GM20000 (cell line): Measurements from ENCODE around the gene RPP25.
A peak's percentile ranks its signal among the peaks of the same experiment; 100 is the strongest.

Source experiments
- DNase-seq: peaks from one replicate; pipeline ENCODE4 v3.0.0; 2012; ENCODE audit warnings: low spot score
- CTCF ChIP-seq: IDR thresholded peaks from 2 replicates; pipeline ENCODE4 v1.5.1; 2012; ENCODE audit warnings: mild to moderate bottlenecking, control low read depth; ENCODE audit errors: extremely low read depth, missing control alignments

The RPP25 gene, protein sequence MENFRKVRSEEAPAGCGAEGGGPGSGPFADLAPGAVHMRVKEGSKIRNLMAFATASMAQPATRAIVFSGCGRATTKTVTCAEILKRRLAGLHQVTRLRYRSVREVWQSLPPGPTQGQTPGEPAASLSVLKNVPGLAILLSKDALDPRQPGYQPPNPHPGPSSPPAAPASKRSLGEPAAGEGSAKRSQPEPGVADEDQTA

DNA sequence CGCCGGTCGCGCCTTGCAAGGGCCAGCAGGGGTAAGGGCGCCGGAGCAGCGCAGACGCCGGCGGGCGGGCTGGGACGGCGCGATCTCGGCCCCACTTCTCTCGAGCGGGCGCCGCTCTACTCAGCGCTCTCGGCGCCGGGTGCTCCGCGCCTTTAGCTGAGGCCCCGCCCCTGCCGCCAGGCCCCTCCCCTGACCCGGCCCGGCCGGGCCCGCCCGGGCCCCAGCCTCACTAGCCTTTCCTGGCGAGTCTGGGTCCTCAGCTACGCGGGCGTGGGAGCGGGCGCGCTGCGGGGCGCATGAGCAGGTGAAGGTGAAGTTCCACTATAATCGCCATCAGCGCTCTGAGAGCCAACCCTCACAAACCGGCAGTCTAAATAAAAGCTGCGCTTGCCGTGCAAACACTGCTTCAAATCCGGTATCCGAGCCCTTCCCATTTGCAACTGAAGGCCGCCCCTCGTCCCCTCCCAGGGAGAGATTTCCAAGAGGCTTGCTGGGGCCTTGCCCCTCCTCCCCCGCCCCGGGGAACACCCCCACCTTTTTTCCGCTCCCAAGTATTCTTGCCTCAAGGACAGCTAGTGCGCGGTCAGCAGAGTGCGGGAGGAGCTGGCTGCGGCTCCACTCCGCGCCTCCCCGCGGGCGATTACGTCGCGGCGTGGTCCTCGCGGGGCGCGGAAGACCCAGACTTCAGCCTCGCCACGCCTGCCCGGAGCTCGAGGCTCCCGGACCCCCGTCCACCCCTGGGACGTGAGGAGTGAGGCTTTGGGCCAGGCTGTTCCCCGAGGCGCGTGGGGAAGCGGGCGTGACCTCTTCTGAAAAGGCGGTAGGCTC lies at the start of gene RPP25:
Gene RPP25 (minus strand): TSS at position 125 of the 828 bp plus-strand sequence. CDS start 189 bp downstream, outside the sequence.
- peak; percentile 91 for DNase-seq
- no peak for TF ChIP-seq CTCF

- no peak for TF ChIP-seq CTCF
- no peak for DNase-seq
These were observed 45.8 kb upstream of the RPP25 start for GRCh38 chr15:75002398-75002797.

- TF ChIP-seq CTCF = no peak
- DNase-seq = no peak
These were observed 44.7 kb upstream of the RPP25 start for GRCh38 chr15:75001310-75001709.

- TF ChIP-seq CTCF = no peak
- no peak for DNase-seq
These were observed 41.0 kb upstream of the RPP25 start for GRCh38 chr15:74997543-74997942.

GRCh38 chr15:74997141-74997540 lies 40.6 kb upstream of the RPP25 start:
- DNase-seq = no peak
- TF ChIP-seq CTCF = no peak

- no peak for DNase-seq
- no peak for TF ChIP-seq CTCF
These were observed 39.5 kb upstream of the RPP25 start for GRCh38 chr15:74995779-74996765.
